ENCODE data around the gene SLK.

DNA sequence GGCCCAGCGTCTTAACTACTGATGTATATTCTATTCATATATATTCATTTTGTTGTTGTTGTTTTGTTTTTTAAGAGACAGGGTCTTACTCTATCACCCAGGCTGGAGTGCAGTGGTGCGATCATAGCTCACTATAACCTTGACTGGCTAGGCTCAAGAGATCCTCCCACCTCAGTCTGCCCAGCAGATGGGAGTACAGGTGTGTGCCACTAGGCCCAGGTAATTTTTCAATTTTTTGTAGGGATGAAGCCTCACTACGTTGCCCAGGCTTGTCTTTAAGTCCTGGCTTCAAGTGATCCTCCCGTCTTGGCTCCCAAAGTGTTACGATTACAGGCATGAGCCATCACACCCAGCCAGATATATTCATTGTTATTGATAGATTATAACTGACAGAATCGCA lies 36.1 kb upstream of the SLK start:
- TF ChIP-seq, protein P1, sequence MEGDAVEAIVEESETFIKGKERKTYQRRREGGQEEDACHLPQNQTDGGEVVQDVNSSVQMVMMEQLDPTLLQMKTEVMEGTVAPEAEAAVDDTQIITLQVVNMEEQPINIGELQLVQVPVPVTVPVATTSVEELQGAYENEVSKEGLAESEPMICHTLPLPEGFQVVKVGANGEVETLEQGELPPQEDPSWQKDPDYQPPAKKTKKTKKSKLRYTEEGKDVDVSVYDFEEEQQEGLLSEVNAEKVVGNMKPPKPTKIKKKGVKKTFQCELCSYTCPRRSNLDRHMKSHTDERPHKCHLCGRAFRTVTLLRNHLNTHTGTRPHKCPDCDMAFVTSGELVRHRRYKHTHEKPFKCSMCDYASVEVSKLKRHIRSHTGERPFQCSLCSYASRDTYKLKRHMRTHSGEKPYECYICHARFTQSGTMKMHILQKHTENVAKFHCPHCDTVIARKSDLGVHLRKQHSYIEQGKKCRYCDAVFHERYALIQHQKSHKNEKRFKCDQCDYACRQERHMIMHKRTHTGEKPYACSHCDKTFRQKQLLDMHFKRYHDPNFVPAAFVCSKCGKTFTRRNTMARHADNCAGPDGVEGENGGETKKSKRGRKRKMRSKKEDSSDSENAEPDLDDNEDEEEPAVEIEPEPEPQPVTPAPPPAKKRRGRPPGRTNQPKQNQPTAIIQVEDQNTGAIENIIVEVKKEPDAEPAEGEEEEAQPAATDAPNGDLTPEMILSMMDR (IDR thresholded peaks at IDR 0.05) = no peak
- TF ChIP-seq FOXM1 (IDR thresholded peaks at IDR 0.05; ENCODE audit: low read depth) (no peak), RFX5 (IDR thresholded peaks at IDR 0.05; ENCODE audit: low read length) (no peak), SMC3 (IDR thresholded peaks at IDR 0.05; ENCODE audit: low read depth, low read length) (no peak), RAD21 (IDR thresholded peaks at IDR 0.05; ENCODE audit: low read length) (no peak), POLR2AphosphoS5 (IDR thresholded peaks at IDR 0.05; ENCODE audit: low read depth, low read length) (no peak), ELF1 (IDR thresholded peaks at IDR 0.05) (no peak)
- TF ChIP-seq, protein P2, sequence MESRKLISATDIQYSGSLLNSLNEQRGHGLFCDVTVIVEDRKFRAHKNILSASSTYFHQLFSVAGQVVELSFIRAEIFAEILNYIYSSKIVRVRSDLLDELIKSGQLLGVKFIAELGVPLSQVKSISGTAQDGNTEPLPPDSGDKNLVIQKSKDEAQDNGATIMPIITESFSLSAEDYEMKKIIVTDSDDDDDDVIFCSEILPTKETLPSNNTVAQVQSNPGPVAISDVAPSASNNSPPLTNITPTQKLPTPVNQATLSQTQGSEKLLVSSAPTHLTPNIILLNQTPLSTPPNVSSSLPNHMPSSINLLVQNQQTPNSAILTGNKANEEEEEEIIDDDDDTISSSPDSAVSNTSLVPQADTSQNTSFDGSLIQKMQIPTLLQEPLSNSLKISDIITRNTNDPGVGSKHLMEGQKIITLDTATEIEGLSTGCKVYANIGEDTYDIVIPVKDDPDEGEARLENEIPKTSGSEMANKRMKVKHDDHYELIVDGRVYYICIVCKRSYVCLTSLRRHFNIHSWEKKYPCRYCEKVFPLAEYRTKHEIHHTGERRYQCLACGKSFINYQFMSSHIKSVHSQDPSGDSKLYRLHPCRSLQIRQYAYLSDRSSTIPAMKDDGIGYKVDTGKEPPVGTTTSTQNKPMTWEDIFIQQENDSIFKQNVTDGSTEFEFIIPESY (IDR thresholded peaks at IDR 0.05; ENCODE audit: borderline replicate concordance, low read depth) = no peak
- TF ChIP-seq, protein P3, sequence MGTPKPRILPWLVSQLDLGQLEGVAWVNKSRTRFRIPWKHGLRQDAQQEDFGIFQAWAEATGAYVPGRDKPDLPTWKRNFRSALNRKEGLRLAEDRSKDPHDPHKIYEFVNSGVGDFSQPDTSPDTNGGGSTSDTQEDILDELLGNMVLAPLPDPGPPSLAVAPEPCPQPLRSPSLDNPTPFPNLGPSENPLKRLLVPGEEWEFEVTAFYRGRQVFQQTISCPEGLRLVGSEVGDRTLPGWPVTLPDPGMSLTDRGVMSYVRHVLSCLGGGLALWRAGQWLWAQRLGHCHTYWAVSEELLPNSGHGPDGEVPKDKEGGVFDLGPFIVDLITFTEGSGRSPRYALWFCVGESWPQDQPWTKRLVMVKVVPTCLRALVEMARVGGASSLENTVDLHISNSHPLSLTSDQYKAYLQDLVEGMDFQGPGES (IDR thresholded peaks at IDR 0.05; ENCODE audit: low read depth, low read length) = no peak
